Right lung (tissue), 10 donors: ENCODE measurements around the gene NKAIN2. TPM values are rescaled to one million over a fixed set of nuclear protein-coding genes. Genes with fewer than 3 reads are reported as not detected.

Experiments
- DNase-seq, 2 donors: peaks; one replicate each; pipeline ENCODE4 v3.0.0-alpha.2; 2013
- long read RNA-seq, 8 donors: transcript quantifications; one replicate each; lab custom pipeline, GENCODE V29; 2026
- polyA plus RNA-seq, 5 donors: library from polyadenylated mRNA; unstranded; fragments of 120-200 nt; gene quantifications; one replicate each; pipeline versions ENCODE4 v1.2.1 to v1.2.3, GENCODE V29; 2013; ENCODE audit warnings: inconsistent platforms in 1 of 5, low replicate concordance in 1 of 5; ENCODE audit not compliant: insufficient read length in 5 of 5, insufficient read depth in 1 of 5

NKAIN2 gene
- polyA plus RNA-seq: 10 to 100 TPM in 4 of 5 donors, 1 to 10 TPM in 1; 8.1 to 27.3 (median 18.8) TPM
- long read RNA-seq, donor 1: 0 reads
- long read RNA-seq, donor 2: 0 reads
- long read RNA-seq, donor 3: 0 reads
- long read RNA-seq, donor 4: 0 reads
- long read RNA-seq, donor 5: 0 reads
- long read RNA-seq, donor 6: 0 reads
- long read RNA-seq, donor 7: 0 reads
- long read RNA-seq, donor 8: 0 reads

GRCh38 chr6:123803504-123804013 is at the start of gene NKAIN2:
TSS of gene NKAIN2 (plus strand) at chr6:123803865.
- DNase-seq: no peak

GRCh38 chr6:123759472-123759871 is 44.2 kb upstream of the NKAIN2 start:
- DNase-seq: no peak

- DNase-seq: no peak
Observed at GRCh38 chr6:123763904-123764303, 39.8 kb upstream of the NKAIN2 start.

GRCh38 chr6:123764722-123765121 is 38.9 kb upstream of the NKAIN2 start:
- no peak for DNase-seq

GRCh38 chr6:123768921-123769320 is 34.7 kb upstream of the NKAIN2 start:
- no peak for DNase-seq

- no peak for DNase-seq
Observed at GRCh38 chr6:123769431-123769830, 34.2 kb upstream of the NKAIN2 start.

GRCh38 chr6:123770247-123770949 is 33.3 kb upstream of the NKAIN2 start:
- DNase-seq: no peak

GRCh38 chr6:123771126-123771525 is 32.5 kb upstream of the NKAIN2 start:
- DNase-seq: no peak

- DNase-seq: peak; percentile 28 to 29
Observed at GRCh38 chr6:123777563-123777962, 26.1 kb upstream of the NKAIN2 start.

- no peak for DNase-seq
Observed at GRCh38 chr6:123780021-123780420, 23.6 kb upstream of the NKAIN2 start.

GRCh38 chr6:123784330-123784729 is 19.3 kb upstream of the NKAIN2 start:
- no peak for DNase-seq

- no peak for DNase-seq
Observed at GRCh38 chr6:123785039-123785438, 18.6 kb upstream of the NKAIN2 start.

GRCh38 chr6:123788319-123788718 is 15.3 kb upstream of the NKAIN2 start:
- DNase-seq: no peak

- DNase-seq: no peak
Observed at GRCh38 chr6:123794190-123794589, 9.5 kb upstream of the NKAIN2 start.

GRCh38 chr6:123794799-123795198 is 8.9 kb upstream of the NKAIN2 start:
- DNase-seq: no peak

GRCh38 chr6:123801067-123801466 is 2.6 kb upstream of the NKAIN2 start:
- no peak for DNase-seq

- no peak for DNase-seq
Observed at GRCh38 chr6:123802351-123802696, 1.3 kb upstream of the NKAIN2 start.

GRCh38 chr6:123802697-123803503 is 765 bp upstream of the NKAIN2 start:
- peak; percentile 85 to 86 for DNase-seq

- peak in 1 of 2 donors; percentile 26 for DNase-seq
Observed at GRCh38 chr6:123804014-123804786, 535 bp downstream of the NKAIN2 start.

- no peak for DNase-seq
Observed at GRCh38 chr6:123804787-123805540, 1.3 kb downstream of the NKAIN2 start.

- DNase-seq: no peak
Observed at GRCh38 chr6:123805921-123806320, 2.3 kb downstream of the NKAIN2 start.
